ENCODE measurements around the gene TAF1.
"Not testable (repeated sequence)": the region's sequence is repeated elsewhere in the genome, so short reads cannot be mapped to it uniquely, and the experiment has no call there.

DNA sequence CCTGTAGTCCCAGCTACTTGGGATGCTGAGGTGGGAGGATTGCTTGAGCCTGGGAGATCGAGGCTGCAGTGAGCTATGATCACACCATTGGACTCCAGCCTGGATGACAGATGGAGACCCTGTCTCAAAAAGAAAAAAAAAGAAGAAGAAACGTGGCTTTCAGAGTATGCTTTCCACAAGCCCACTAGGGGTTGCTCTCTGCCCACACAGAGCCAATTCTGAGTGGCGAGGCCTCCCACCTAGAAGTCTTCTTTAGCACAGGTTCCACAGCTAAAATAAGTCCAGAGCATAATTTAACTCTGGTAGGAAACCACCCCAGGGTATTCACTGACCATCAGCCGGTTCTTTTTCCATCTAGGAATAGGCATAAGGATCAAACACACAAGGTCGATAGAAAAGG is 50.1 kb downstream of the TAF1 start:
- not testable (repeated sequence) for TF ChIP-seq EZH2 (IDR thresholded peaks at IDR 0.05; ENCODE audit: borderline replicate concordance, low read length)
- TF ChIP-seq, protein P1, sequence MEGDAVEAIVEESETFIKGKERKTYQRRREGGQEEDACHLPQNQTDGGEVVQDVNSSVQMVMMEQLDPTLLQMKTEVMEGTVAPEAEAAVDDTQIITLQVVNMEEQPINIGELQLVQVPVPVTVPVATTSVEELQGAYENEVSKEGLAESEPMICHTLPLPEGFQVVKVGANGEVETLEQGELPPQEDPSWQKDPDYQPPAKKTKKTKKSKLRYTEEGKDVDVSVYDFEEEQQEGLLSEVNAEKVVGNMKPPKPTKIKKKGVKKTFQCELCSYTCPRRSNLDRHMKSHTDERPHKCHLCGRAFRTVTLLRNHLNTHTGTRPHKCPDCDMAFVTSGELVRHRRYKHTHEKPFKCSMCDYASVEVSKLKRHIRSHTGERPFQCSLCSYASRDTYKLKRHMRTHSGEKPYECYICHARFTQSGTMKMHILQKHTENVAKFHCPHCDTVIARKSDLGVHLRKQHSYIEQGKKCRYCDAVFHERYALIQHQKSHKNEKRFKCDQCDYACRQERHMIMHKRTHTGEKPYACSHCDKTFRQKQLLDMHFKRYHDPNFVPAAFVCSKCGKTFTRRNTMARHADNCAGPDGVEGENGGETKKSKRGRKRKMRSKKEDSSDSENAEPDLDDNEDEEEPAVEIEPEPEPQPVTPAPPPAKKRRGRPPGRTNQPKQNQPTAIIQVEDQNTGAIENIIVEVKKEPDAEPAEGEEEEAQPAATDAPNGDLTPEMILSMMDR (IDR thresholded peaks at IDR 0.05; ENCODE audit: low read length): not testable (repeated sequence)

All from OCI-LY1 (cell line).